ENCODE data around the gene NFAM1.

Gene NFAM1

GRCh38 chr22:42357634-42358296 is 74.4 kb downstream of the NFAM1 start:
- DNase-seq = no peak

- DNase-seq = no peak
Observed at GRCh38 chr22:42357221-42357620, 75.0 kb downstream of the NFAM1 start.

- DNase-seq = no peak
Observed at GRCh38 chr22:42356533-42356932, 75.7 kb downstream of the NFAM1 start.

GRCh38 chr22:42353883-42354727 is 78.1 kb downstream of the NFAM1 start:
- DNase-seq = no peak

GRCh38 chr22:42350373-42350772 is 81.8 kb downstream of the NFAM1 start:
- DNase-seq = no peak

- no peak for DNase-seq
Observed at GRCh38 chr22:42347281-42347824, 84.8 kb downstream of the NFAM1 start.

GRCh38 chr22:42346722-42347121 is 85.5 kb downstream of the NFAM1 start:
- DNase-seq = no peak

GRCh38 chr22:42345458-42345857 is 86.7 kb downstream of the NFAM1 start:
- no peak for DNase-seq

- no peak for DNase-seq
Observed at GRCh38 chr22:42344361-42344905, 87.8 kb downstream of the NFAM1 start.

- DNase-seq = no peak
Observed at GRCh38 chr22:42343531-42344081, 88.6 kb downstream of the NFAM1 start.

DNA sequence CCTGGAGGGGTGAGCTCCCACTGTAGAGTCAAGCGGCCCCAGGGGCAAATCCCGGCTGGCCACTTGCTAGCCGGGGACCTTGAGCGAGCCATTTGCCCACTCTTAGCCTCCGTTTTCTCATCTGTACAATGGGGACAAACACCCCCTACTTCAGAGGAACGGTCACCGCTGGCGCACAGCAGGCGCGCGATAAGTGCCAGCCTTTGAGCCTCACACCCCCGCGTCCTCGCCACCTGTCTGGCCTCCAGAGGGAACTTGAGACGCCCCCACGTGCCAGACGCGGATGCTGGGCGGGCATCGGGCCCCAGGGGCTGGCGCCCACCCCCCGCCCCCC is 89.1 kb downstream of the NFAM1 start:
- DNase-seq = no peak

- no peak for DNase-seq
Observed at GRCh38 chr22:42342426-42343120, 89.6 kb downstream of the NFAM1 start.

DNA sequence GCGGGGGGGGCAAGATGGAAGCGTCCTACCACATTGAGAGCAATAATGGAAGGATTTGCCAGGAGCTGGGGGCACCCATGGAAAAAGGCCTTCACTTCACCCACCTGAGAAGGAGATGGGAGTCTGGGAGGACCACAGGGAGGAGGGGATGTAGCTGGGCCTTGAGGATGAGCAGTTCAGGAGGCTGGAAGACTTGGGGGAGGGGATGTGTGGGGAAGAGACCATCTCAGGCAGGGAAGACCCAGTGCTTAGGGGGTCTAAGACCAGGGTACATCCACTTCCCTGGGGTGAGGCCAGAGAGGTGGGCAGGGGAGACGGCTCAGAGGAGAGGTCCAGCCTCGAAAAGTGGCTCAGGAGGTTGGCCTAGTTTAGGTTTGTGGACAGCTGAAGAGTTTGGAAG is 90.4 kb downstream of the NFAM1 start:
- DNase-seq = no peak

- no peak for DNase-seq
Observed at GRCh38 chr22:42340829-42341383, 91.3 kb downstream of the NFAM1 start.

DNA sequence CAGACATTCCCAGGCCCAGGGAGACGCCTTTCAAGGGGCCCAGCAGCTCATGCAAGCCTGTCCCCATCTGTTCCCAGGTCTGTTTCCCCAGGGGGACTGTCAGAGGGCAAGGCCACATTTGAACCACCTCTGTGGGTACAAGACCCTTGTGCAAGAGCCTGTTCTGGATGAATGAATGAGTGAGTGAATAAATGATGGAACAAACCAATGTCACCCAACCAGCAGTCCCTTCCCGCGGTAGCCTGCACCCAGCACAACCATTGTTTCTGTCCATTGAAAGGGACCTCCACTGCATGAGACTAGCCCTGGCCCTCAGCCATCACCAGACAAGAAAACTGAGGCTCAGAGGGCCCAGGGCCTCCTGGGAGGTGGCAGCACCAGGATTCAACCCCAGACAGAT is 92.1 kb downstream of the NFAM1 start:
- no peak for DNase-seq

- DNase-seq = no peak
Observed at GRCh38 chr22:42338479-42338878, 93.7 kb downstream of the NFAM1 start.

DNA sequence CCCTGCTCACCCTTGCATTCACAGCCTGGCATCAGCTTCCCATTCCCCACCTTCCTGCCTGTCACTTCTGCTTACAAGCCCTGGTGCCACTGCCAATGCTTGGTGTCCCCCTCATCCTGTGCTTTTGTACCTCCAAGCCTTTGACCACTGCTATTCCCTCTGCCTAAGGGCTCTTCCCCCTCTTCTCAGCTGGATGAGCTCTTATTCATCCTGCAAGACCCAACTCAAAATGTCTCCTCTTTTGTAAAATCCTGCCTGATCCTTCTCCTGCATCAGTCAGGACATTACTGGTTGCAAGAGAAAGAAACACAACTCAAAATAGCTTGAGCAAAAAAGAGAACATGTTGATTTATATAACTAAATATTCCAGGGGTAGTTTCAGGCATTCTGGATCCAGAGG is 94.8 kb downstream of the NFAM1 start:
- DNase-seq = no peak

- no peak for DNase-seq
Observed at GRCh38 chr22:42336527-42337227, 95.5 kb downstream of the NFAM1 start.

GRCh38 chr22:42335839-42336378 is 96.3 kb downstream of the NFAM1 start:
- no peak for DNase-seq

- no peak for DNase-seq
Observed at GRCh38 chr22:42334875-42335512, 97.2 kb downstream of the NFAM1 start.

DNA sequence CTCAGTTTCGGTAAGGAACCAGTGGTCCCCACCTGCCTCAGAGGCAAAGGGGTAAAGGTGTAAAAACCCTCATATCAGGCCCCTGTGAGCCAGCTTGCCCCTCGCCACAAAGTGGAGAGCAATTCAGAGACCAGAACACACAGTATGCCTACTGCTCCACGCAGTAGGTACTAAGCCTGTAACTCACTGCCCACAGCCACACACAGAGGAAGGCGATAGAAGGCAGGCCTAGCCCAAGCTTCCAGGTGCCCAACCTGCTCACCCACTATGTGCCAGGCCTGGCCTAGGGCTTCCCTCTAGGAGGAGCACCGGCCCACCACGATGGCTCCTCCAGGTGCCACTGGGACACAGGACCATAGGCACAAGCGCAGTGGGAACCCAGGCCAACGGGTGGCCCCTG is 98.7 kb downstream of the NFAM1 start:
- DNase-seq = no peak
